GM12878 (cell line): Measurements from ENCODE around the gene NOTCH1. TPM values are rescaled to one million over a fixed set of nuclear protein-coding genes. Genes with fewer than 3 reads are reported as not detected.

Source experiments
- ASH2L ChIP-seq: fragments of 300-600, 200-600 bp; sonication (generic); IDR thresholded peaks from 2 replicates; pipeline ENCODE4 v1.6.1; 2017; ENCODE audit warnings: low read depth, mild to moderate bottlenecking, borderline replicate concordance
- E4F1 ChIP-seq: fragments of 450-650 bp; IDR thresholded peaks from 2 replicates; pipeline ENCODE4 v1.6.1; 2018; ENCODE audit warnings: borderline replicate concordance, mild to moderate bottlenecking; ENCODE audit not compliant: partially characterized antibody
- FOS ChIP-seq: IDR thresholded peaks from 3 replicates; pipeline ENCODE4 v1.6.1; 2011; ENCODE audit warnings: borderline replicate concordance; ENCODE audit not compliant: insufficient read length; ENCODE audit errors: extremely low read depth
- SIX5 ChIP-seq: IDR thresholded peaks from 2 replicates; pipeline ENCODE4 v1.6.1; 2011; ENCODE audit warnings: mild to moderate bottlenecking, low read depth, low read length, moderate library complexity; ENCODE audit not compliant: severe bottlenecking
- SUZ12 ChIP-seq: fragments of 200-600 bp; sonication (generic); IDR thresholded peaks from one replicate; pipeline ENCODE4 v1.6.1; 2018; ENCODE audit warnings: antibody characterized with exemption, mild to moderate bottlenecking; ENCODE audit not compliant: unreplicated experiment
- polyA plus RNA-seq, 11 experiments: library from polyadenylated mRNA; depleted of rRNA in 4 of 11; unstranded in 6 of 11; stranded (reverse) in 5 of 11; fragments of >200 nt; fragmentation: Nextera tagmentation in 4 of 11; fragmentation: Illumina TruSeq in 1 of 11; extraction: Ambion mirVana in 4 of 11; extraction: Trizol in 1 of 11; gene quantifications; 1 replicate in 1 of 11; 2 replicates in 10 of 11; pipeline versions ENCODE4 v1.2.1 to v1.2.3, GENCODE V29; 2011 to 2016; ENCODE audit warnings: inconsistent platforms in 2 of 11, missing spikeins in 2 of 11, low read depth in 1 of 11
- total RNA-seq, 4 experiments: library from RNA; depleted of rRNA in 3 of 4; stranded (reverse); fragments of >200 nt in 3 of 4; fragmentation: Illumina TruSeq in 1 of 4; extraction: Trizol in 1 of 4; gene quantifications; 2 replicates each; pipeline versions ENCODE4 v1.2.1 to v1.2.3, GENCODE V29; 2013 to 2021
- TF ChIP-seq, protein P1 (sequence below), 3 experiments: IDR thresholded peaks in 2 of 3; conservative IDR thresholded peaks in 1 of 3; 2 replicates each; pipeline ENCODE4 v1.5.1; 2011; ENCODE audit warnings: low read depth in 3 of 3, low read length in 3 of 3, mild to moderate bottlenecking in 3 of 3, control low read depth in 2 of 3, moderate library complexity in 2 of 3, inconsistent platforms in 1 of 3, mixed read lengths in 1 of 3; ENCODE audit not compliant: control insufficient read depth in 2 of 3, insufficient read depth in 1 of 3; ENCODE audit errors: extremely low read depth in 1 of 3
- TF ChIP-seq, protein P2 (sequence below): IDR thresholded peaks from 2 replicates; pipeline ENCODE4 v1.6.1; 2011; ENCODE audit warnings: mild to moderate bottlenecking, low read depth, low read length, moderate library complexity; ENCODE audit not compliant: insufficient replicate concordance

The NOTCH1 gene
- total and polyA plus RNA-seq, 10 of the 15 experiments (the other 5 are each of a cell fraction or from before 2014, with no cell fraction given), result 0.02 to 40.0 (median 3.7) TPM

DNA sequence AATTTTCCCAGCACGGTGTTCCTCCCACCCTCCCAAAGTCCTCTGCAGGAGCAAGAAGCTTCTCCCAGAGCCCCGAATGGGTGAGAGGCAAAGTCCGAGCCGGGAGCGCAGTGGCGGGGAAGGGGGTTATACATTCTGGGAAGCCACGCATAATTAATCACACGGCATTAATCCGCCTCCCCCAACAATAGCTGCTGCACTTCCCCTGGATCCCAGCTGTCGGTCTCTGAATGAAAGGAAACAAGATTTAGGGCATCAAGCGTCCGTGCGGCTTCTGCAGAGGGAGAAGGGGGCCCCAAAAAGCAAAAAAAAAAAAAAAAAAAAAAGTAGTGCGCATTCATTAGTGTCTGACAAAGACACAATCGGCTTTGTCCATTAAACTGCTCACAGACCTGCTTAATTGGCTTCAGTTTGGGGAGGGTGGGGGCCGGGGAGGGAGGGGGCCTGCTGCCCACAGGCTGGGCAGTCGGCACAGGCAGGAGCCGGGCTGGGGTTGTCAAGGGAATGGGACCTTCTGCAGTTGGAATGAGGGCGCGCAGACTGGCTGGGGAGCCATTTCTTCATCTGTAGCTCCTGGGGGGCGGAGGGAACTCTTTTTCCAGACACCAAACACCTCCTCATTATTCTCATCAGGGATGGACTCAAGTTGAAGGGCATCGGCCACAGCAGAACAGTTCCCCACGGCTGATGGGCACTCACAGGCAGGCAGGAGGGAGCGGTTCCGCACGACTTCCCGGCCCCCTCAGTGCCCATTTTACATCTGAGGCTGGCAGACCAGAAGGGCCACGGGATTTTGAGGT is 3.4 kb downstream of the NOTCH1 start (continued):
- TF ChIP-seq, protein P1, sequence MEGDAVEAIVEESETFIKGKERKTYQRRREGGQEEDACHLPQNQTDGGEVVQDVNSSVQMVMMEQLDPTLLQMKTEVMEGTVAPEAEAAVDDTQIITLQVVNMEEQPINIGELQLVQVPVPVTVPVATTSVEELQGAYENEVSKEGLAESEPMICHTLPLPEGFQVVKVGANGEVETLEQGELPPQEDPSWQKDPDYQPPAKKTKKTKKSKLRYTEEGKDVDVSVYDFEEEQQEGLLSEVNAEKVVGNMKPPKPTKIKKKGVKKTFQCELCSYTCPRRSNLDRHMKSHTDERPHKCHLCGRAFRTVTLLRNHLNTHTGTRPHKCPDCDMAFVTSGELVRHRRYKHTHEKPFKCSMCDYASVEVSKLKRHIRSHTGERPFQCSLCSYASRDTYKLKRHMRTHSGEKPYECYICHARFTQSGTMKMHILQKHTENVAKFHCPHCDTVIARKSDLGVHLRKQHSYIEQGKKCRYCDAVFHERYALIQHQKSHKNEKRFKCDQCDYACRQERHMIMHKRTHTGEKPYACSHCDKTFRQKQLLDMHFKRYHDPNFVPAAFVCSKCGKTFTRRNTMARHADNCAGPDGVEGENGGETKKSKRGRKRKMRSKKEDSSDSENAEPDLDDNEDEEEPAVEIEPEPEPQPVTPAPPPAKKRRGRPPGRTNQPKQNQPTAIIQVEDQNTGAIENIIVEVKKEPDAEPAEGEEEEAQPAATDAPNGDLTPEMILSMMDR (IDR thresholded peaks at IDR 0.05 in 2 of 3, conservative IDR thresholded peaks at IDR 0.05 in 1 of 3; ENCODE audit: control insufficient read depth in 2 of 3, extremely low read depth in 1 of 3, insufficient read depth in 1 of 3, low read depth in 3 of 3, low read length in 3 of 3), result no peak
- TF ChIP-seq E4F1, result no peak
- TF ChIP-seq ASH2L, result no peak
- no peak for TF ChIP-seq SUZ12
- no peak for TF ChIP-seq FOS
- TF ChIP-seq, protein P2, sequence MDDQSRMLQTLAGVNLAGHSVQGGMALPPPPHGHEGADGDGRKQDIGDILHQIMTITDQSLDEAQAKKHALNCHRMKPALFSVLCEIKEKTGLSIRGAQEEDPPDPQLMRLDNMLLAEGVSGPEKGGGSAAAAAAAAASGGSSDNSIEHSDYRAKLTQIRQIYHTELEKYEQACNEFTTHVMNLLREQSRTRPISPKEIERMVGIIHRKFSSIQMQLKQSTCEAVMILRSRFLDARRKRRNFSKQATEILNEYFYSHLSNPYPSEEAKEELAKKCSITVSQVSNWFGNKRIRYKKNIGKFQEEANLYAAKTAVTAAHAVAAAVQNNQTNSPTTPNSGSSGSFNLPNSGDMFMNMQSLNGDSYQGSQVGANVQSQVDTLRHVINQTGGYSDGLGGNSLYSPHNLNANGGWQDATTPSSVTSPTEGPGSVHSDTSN, result no peak
- TF ChIP-seq SIX5, result no peak
- TF ChIP-seq, all 136 proteins: peak for 0
